UCSD-AML1 (cell line): ENCODE measurements around the gene SEC61B.

Experiments used
- DNase-seq: peaks from one replicate; lab custom pipeline; 2025; ENCODE audit not compliant: unreplicated experiment; lab: John Stamatoyannopoulos, UW

Gene SEC61B

GRCh38 chr9:99269416-99269815 lies 47.3 kb downstream of the SEC61B start:
- no peak for DNase-seq

- no peak for DNase-seq
Measured at GRCh38 chr9:99270491-99270890, 48.4 kb downstream of the SEC61B start.

GRCh38 chr9:99272836-99273235 lies 50.8 kb downstream of the SEC61B start:
- DNase-seq: no peak

- DNase-seq: no peak
Measured at GRCh38 chr9:99274016-99274415, 51.9 kb downstream of the SEC61B start.

GRCh38 chr9:99274495-99274894 lies 52.4 kb downstream of the SEC61B start:
- no peak for DNase-seq
